WI38 (cell line): Measurements from ENCODE around the gene EFCAB6.

ENCODE experiments used
- H3K4me3 ChIP-seq: 2 replicates; pipeline ENCODE4 v1.5.1; 2011; ENCODE audit warnings: low read depth, mild to moderate bottlenecking, control low read depth, low read length
- CTCF ChIP-seq: IDR thresholded peaks from 2 replicates; pipeline ENCODE4 v1.5.1; 2012; ENCODE audit warnings: low read depth, mild to moderate bottlenecking, control low read depth, low read length

The EFCAB6 gene

GRCh38 chr22:43555561-43556515 is 256.3 kb downstream of the EFCAB6 start:
- no peak overlapping the region for H3K4me3 ChIP-seq
- no peak for TF ChIP-seq CTCF

- TF ChIP-seq CTCF, result no peak
- H3K4me3 ChIP-seq, result no peak overlapping the region
These were observed 257.3 kb downstream of the EFCAB6 start for GRCh38 chr22:43554694-43555365.

- H3K4me3 ChIP-seq, result no peak overlapping the region
- TF ChIP-seq CTCF, result no peak
These were observed 257.9 kb downstream of the EFCAB6 start for GRCh38 chr22:43554259-43554636.

GRCh38 chr22:43553451-43554258 is 258.4 kb downstream of the EFCAB6 start:
- TF ChIP-seq CTCF, result no peak
- no peak overlapping the region for H3K4me3 ChIP-seq

GRCh38 chr22:43550672-43551071 is 261.4 kb downstream of the EFCAB6 start:
- no peak for TF ChIP-seq CTCF
- no peak overlapping the region for H3K4me3 ChIP-seq

GRCh38 chr22:43550024-43550620 is 262.0 kb downstream of the EFCAB6 start:
- H3K4me3 ChIP-seq, result no peak overlapping the region
- no peak for TF ChIP-seq CTCF
